Spleen (tissue), 11 donors: Measurements from ENCODE around the gene PAXX. TPM values are rescaled to one million over a fixed set of nuclear protein-coding genes. Genes with fewer than 3 reads are reported as not detected.

ENCODE experiments used
- DNase-seq: peaks from one replicate; pipeline ENCODE4 v3.0.0-alpha.2; 2020
- H3K27ac ChIP-seq, 8 donors: fragments of 200-600 bp; sonication (generic) in 7 of 8; 1 replicate in 4 of 8; 2 replicates in 4 of 8; pipeline versions ENCODE4 v1.5.0 to v1.8.0; 2016 to 2021; ENCODE audit warnings: inconsistent platforms in 4 of 8, mild to moderate bottlenecking in 4 of 8, moderate library complexity in 1 of 8
- H3K27me3 ChIP-seq, 7 donors: fragments of 200-600 bp; sonication (generic) in 6 of 7; replicated peaks in 1 of 7; 1 replicate in 4 of 7; 2 replicates in 3 of 7; pipeline versions ENCODE4 v1.5.0 to v1.8.0; 2016 to 2021; ENCODE audit warnings: inconsistent platforms in 3 of 7, mild to moderate bottlenecking in 1 of 7
- H3K36me3 ChIP-seq, 6 donors: fragments of 200-600 bp; sonication (generic) in 5 of 6; 1 replicate in 4 of 6; 2 replicates in 2 of 6; pipeline versions ENCODE4 v1.5.0 to v1.8.0; 2016 to 2021; ENCODE audit warnings: inconsistent platforms in 2 of 6
- H3K4me1 ChIP-seq, 6 donors: fragments of 200-600 bp; sonication (generic) in 5 of 6; 1 replicate in 3 of 6; 2 replicates in 3 of 6; pipeline versions ENCODE4 v1.5.0 to v1.8.0; 2016 to 2021; ENCODE audit warnings: inconsistent platforms in 3 of 6
- H3K4me3 ChIP-seq, 8 donors: fragments of 200-600 bp; sonication (generic) in 7 of 8; 1 replicate in 4 of 8; 2 replicates in 4 of 8; pipeline versions ENCODE4 v1.5.0 to v1.8.0; 2016 to 2021; ENCODE audit warnings: inconsistent platforms in 4 of 8, mild to moderate bottlenecking in 4 of 8, moderate library complexity in 2 of 8
- H3K9me3 ChIP-seq, 8 donors: fragments of 200-600 bp; sonication (generic) in 7 of 8; 1 replicate in 4 of 8; 2 replicates in 4 of 8; pipeline versions ENCODE4 v1.5.0 to v1.8.0; 2016 to 2021; ENCODE audit warnings: inconsistent platforms in 4 of 8
- POLR2A ChIP-seq, 3 donors: fragments of 450-650 bp; IDR thresholded peaks; one replicate each; pipeline ENCODE4 v1.5.1; 2017; ENCODE audit warnings: antibody characterized with exemption in 3 of 3, mild to moderate bottlenecking in 1 of 3
- POLR2AphosphoS5 ChIP-seq, 3 donors: sonication (generic); formaldehyde crosslinking; IDR thresholded peaks; one replicate each; pipeline ENCODE4 v1.5.1; 2017; ENCODE audit warnings: antibody characterized with exemption in 3 of 3
- WGBS, 5 donors: extraction: QIAGEN DNeasy Blood & Tissue Kit in 3 of 5; methylation state at CpG; one replicate each; pipeline versions ENCODE4 v1.1.5 to v1.1.7; 2013 to 2018; 5-methylcytosine and 5-hydroxymethylcytosine counted together
- intact Hi-C: fragments of 100-400 bp; cut with DNase I; formaldehyde crosslinking; loops from one replicate; pipeline ENCODE4 v1.15.0; 2023; ENCODE audit warnings: low total_unique reads
- polyA plus RNA-seq, 3 donors: library from polyadenylated mRNA; stranded (reverse); fragments of 200-250 nt; gene quantifications; one replicate each; pipeline ENCODE4 v1.2.1, GENCODE V29; 2013
- total RNA-seq, 7 donors: library from RNA; depleted of rRNA in 3 of 7; stranded (reverse); fragments of >200 nt in 3 of 7; fragmentation: NEBNext Ultra II Directional in 4 of 7; extraction: Animal tissue kit (Norgen Biotek cat#: 25700) in 4 of 7; gene quantifications; one replicate each; pipeline versions ENCODE4 v1.1.0 to v1.2.1, GENCODE V29; 2016 to 2021
- TF ChIP-seq, protein P1 (sequence below), 11 experiments: fragments of 200-600 bp in 7 of 11; fragments of 450-650 bp in 4 of 11; sonication (generic) in 4 of 11; IDR thresholded peaks in 8 of 11; conservative IDR thresholded peaks in 3 of 11; 1 replicate in 7 of 11; 2 replicates in 4 of 11; pipeline versions ENCODE4 v1.4.0 to v1.8.0; 2016 to 2021; ENCODE audit warnings: antibody characterized with exemption in 11 of 11, inconsistent platforms in 4 of 11, mild to moderate bottlenecking in 1 of 11
- donor health status: healthy with polysubstance abuse.
- donor health status: DM: no; HTN: no; CAD: no; lungs with moderate emphysema.
- donor health status: DM: no; HTN: no; CAD: no.
- donor health status: Bipolar disorder and iron deficiency.
- donor health status: healthy.
- donor health status: DM: no; HTN: no; CAD: no.
- donor health status: DM: yes; HTN: yes; CAD: no.

Gene PAXX
- total and polyA plus RNA-seq, 10 donors = 51.3 to 264 (median 66.2) TPM

DNA sequence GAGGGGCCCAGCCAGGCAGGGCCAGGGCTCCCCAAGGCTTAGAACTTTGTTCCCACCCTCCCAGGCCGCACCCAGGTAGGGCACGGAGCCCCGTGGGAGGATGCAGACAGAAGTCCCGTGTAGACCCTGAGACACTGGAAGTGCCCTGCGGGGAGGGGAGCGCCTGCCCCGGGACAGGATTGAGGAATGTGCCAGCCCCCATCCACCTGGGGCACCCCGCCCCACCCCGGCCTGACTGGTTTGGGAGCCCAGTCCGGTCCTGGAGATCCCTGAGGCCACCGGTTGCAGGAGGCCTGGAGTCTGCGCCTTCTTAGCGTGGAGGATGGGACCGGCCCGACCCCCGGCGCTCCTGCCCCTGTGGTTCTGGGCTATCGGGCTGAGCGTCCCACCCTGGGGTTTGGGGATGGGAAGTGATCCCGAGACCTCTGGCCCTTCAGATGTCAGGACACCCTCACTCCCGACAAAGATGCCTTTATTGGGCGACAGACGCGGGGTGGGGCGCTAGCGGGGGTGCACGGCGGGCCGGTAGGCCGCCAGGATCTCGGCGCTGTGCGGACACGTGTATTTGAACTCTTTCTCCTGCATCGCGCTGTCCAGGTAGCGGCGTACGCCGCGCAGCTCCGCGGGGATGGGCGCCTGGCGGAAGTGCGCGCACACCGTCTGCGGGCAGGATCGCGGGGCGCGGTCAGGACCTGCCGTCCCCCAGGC is 2.1 kb downstream of the PAXX start:
- H3K27ac ChIP-seq = peak overlapping the region in 2 of 8 donors; percentile 17 to 94
- H3K9me3 ChIP-seq = no peaks in the 10 kb centered on the region
- TF ChIP-seq, protein P1, sequence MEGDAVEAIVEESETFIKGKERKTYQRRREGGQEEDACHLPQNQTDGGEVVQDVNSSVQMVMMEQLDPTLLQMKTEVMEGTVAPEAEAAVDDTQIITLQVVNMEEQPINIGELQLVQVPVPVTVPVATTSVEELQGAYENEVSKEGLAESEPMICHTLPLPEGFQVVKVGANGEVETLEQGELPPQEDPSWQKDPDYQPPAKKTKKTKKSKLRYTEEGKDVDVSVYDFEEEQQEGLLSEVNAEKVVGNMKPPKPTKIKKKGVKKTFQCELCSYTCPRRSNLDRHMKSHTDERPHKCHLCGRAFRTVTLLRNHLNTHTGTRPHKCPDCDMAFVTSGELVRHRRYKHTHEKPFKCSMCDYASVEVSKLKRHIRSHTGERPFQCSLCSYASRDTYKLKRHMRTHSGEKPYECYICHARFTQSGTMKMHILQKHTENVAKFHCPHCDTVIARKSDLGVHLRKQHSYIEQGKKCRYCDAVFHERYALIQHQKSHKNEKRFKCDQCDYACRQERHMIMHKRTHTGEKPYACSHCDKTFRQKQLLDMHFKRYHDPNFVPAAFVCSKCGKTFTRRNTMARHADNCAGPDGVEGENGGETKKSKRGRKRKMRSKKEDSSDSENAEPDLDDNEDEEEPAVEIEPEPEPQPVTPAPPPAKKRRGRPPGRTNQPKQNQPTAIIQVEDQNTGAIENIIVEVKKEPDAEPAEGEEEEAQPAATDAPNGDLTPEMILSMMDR (IDR thresholded peaks at IDR 0.05 in 8 of 11, conservative IDR thresholded peaks at IDR 0.05 in 3 of 11) = no peak
- peak in 1 of 3 donors; percentile 10 for TF ChIP-seq POLR2AphosphoS5 (IDR thresholded peaks at IDR 0.05)
- peaks cover 43 to 82% (median 78%) of the 10 kb centered on the region in 6 donors for H3K4me1 ChIP-seq
- no peak for DNase-seq
- 71 to 91% (median 78%) methylated on average over 9 to 54 of the region's 54 CpGs for WGBS, 5 donors
- peak overlapping the region in 1 of 8 donors; percentile 96 for H3K4me3 ChIP-seq
- intact Hi-C loops = no loop called here
- H3K27me3 ChIP-seq = peaks cover 0 to 30% (median 0%) of the 10 kb centered on the region in 7 donors
- peaks cover 0 to 21% (median 4%) of the 10 kb centered on the region in 6 donors for H3K36me3 ChIP-seq

GRCh38 chr9:136994888-136995230 is 2.6 kb downstream of the PAXX start:
- Histone ChIP-seq H3K9me3 (no peaks in the 10 kb centered on the region), H3K27ac (peak overlapping the region in 3 of 8 donors; percentile 84 to 89 (median 86)), H3K4me1 (peaks cover 48 to 87% (median 83%) of the 10 kb centered on the region in 6 donors), H3K4me3 (peak overlapping the region in 1 of 8 donors; percentile 63), H3K36me3 (peaks cover 0 to 21% (median 4%) of the 10 kb centered on the region in 6 donors), H3K27me3 (peaks cover 0 to 30% (median 0%) of the 10 kb centered on the region in 7 donors)
- DNase-seq = no peak
- intact Hi-C loops = no loop called here
- WGBS, 5 donors = 39 to 68% (median 52%) methylated on average over 5 to 40 of the region's 40 CpGs
- TF ChIP-seq POLR2AphosphoS5 (IDR thresholded peaks at IDR 0.05) = peak in 2 of 3 donors; percentile 5 to 6
- TF ChIP-seq, protein P1 (IDR thresholded peaks at IDR 0.05 in 8 of 11, conservative IDR thresholded peaks at IDR 0.05 in 3 of 11) = no peak

GRCh38 chr9:136995362-136995761 is 3.1 kb downstream of the PAXX start:
- Histone ChIP-seq H3K4me3 (peak overlapping the region in 3 of 8 donors; percentile 27 to 63 (median 30)), H3K4me1 (peaks cover 53 to 92% (median 88%) of the 10 kb centered on the region in 6 donors), H3K9me3 (no peaks in the 10 kb centered on the region), H3K27me3 (peaks cover 0 to 30% (median 0%) of the 10 kb centered on the region in 7 donors), H3K36me3 (peaks cover 0 to 21% (median 4%) of the 10 kb centered on the region in 6 donors), H3K27ac (peak overlapping the region in 6 of 8 donors; percentile 39 to 89 (median 81))
- WGBS, 5 donors = 44 to 68% (median 46%) methylated on average over 25 to 30 of the region's 30 CpGs
- DNase-seq = no peak
- TF ChIP-seq POLR2AphosphoS5 (IDR thresholded peaks at IDR 0.05) = peak in 2 of 3 donors; percentile 6 to 59
- no peak for TF ChIP-seq POLR2A (IDR thresholded peaks at IDR 0.05)
- intact Hi-C loops = no loop called here

DNA sequence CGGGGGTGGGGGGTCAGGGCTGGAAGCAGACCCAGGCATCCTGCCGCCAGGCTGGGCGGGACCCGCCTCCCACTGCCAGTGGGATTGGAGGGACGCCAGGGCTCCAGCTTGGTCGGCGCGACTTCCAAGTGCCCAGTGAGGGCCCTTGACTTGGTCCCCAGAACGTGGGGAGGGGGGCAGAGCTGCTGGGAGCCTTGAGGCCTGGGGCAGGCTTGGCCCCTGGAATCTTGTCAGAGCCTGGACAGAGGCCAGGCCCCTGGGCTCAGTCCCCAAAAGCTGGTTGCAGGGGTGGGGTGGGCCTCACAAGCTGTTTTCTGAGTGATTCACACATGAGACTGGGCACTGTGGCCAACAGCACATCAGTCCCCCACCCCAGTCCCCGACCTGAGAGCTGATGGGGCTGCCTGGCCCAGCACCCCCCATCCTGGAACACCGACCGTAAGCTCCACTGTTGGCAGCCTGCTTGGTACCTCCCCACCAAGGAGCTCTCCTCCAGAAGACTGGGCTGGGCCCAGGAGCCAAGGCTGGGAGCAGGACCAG is 3.6 kb downstream of the PAXX start:
- Histone ChIP-seq H3K36me3 (peaks cover 0 to 21% (median 4%) of the 10 kb centered on the region in 6 donors), H3K4me1 (peaks cover 56 to 97% (median 93%) of the 10 kb centered on the region in 6 donors), H3K9me3 (no peaks in the 10 kb centered on the region), H3K4me3 (peak overlapping the region in 3 of 8 donors; percentile 27 to 63 (median 30)), H3K27ac (peak overlapping the region; percentile 39 to 89 (median 78)), H3K27me3 (peaks cover 0 to 30% (median 0%) of the 10 kb centered on the region in 7 donors)
- TF ChIP-seq, protein P1 (IDR thresholded peaks at IDR 0.05 in 8 of 11, conservative IDR thresholded peaks at IDR 0.05 in 3 of 11) = no peak
- TF ChIP-seq POLR2A (IDR thresholded peaks at IDR 0.05) (no peak), POLR2AphosphoS5 (IDR thresholded peaks at IDR 0.05) (peak in 2 of 3 donors; percentile 26 to 73)
- WGBS, 5 donors = 35 to 58% (median 38%) methylated on average over 8 to 12 of the region's 12 CpGs
- intact Hi-C loops = no loop called here
- DNase-seq = no peak
